ENCODE data around the gene SMG6.

GRCh38 chr17:2013994-2014317, 289.6 kb downstream of the SMG6 start:
- TF ChIP-seq CTCF (IDR thresholded peaks at IDR 0.05) (no peak), POLR2AphosphoS5 (IDR thresholded peaks at IDR 0.05) (no peak), POLR2A (IDR thresholded peaks at IDR 0.05) (no peak)

Data from sigmoid colon (tissue), 4 donors.